Spleen (tissue), 11 donors: ENCODE measurements around the gene RPS6KC1. TPM values are rescaled to one million over a fixed set of nuclear protein-coding genes. Genes with fewer than 3 reads are reported as not detected.
"Not testable (repeated sequence)": the region's sequence is repeated elsewhere in the genome, so short reads cannot be mapped to it uniquely, and the experiment has no call there.

Experiments used
- DNase-seq: peaks from one replicate; pipeline ENCODE4 v3.0.0-alpha.2; 2020
- H3K27ac ChIP-seq, 8 donors: fragments of 200-600 bp; sonication (generic) in 7 of 8; 1 replicate in 4 of 8; 2 replicates in 4 of 8; pipeline versions ENCODE4 v1.5.0 to v1.8.0; 2016 to 2021; ENCODE audit warnings: inconsistent platforms in 4 of 8, mild to moderate bottlenecking in 4 of 8, moderate library complexity in 1 of 8
- H3K27me3 ChIP-seq, 7 donors: fragments of 200-600 bp; sonication (generic) in 6 of 7; replicated peaks in 1 of 7; 1 replicate in 4 of 7; 2 replicates in 3 of 7; pipeline versions ENCODE4 v1.5.0 to v1.8.0; 2016 to 2021; ENCODE audit warnings: inconsistent platforms in 3 of 7, mild to moderate bottlenecking in 1 of 7
- H3K36me3 ChIP-seq, 6 donors: fragments of 200-600 bp; sonication (generic) in 5 of 6; 1 replicate in 4 of 6; 2 replicates in 2 of 6; pipeline versions ENCODE4 v1.5.0 to v1.8.0; 2016 to 2021; ENCODE audit warnings: inconsistent platforms in 2 of 6
- H3K4me1 ChIP-seq, 6 donors: fragments of 200-600 bp; sonication (generic) in 5 of 6; 1 replicate in 3 of 6; 2 replicates in 3 of 6; pipeline versions ENCODE4 v1.5.0 to v1.8.0; 2016 to 2021; ENCODE audit warnings: inconsistent platforms in 3 of 6
- H3K4me3 ChIP-seq, 8 donors: fragments of 200-600 bp; sonication (generic) in 7 of 8; 1 replicate in 4 of 8; 2 replicates in 4 of 8; pipeline versions ENCODE4 v1.5.0 to v1.8.0; 2016 to 2021; ENCODE audit warnings: inconsistent platforms in 4 of 8, mild to moderate bottlenecking in 4 of 8, moderate library complexity in 2 of 8
- H3K9me3 ChIP-seq, 8 donors: fragments of 200-600 bp; sonication (generic) in 7 of 8; 1 replicate in 4 of 8; 2 replicates in 4 of 8; pipeline versions ENCODE4 v1.5.0 to v1.8.0; 2016 to 2021; ENCODE audit warnings: inconsistent platforms in 4 of 8
- CTCF ChIP-seq, 11 experiments: fragments of 200-600 bp in 7 of 11; fragments of 450-650 bp in 4 of 11; sonication (generic) in 4 of 11; IDR thresholded peaks in 8 of 11; conservative IDR thresholded peaks in 3 of 11; 1 replicate in 7 of 11; 2 replicates in 4 of 11; pipeline versions ENCODE4 v1.4.0 to v1.8.0; 2016 to 2021; ENCODE audit warnings: antibody characterized with exemption in 11 of 11, inconsistent platforms in 4 of 11, mild to moderate bottlenecking in 1 of 11
- POLR2A ChIP-seq, 3 donors: fragments of 450-650 bp; IDR thresholded peaks; one replicate each; pipeline ENCODE4 v1.5.1; 2017; ENCODE audit warnings: antibody characterized with exemption in 3 of 3, mild to moderate bottlenecking in 1 of 3
- POLR2AphosphoS5 ChIP-seq, 3 donors: sonication (generic); formaldehyde crosslinking; IDR thresholded peaks; one replicate each; pipeline ENCODE4 v1.5.1; 2017; ENCODE audit warnings: antibody characterized with exemption in 3 of 3
- WGBS, 5 donors: extraction: QIAGEN DNeasy Blood & Tissue Kit in 3 of 5; methylation state at CpG; one replicate each; pipeline versions ENCODE4 v1.1.5 to v1.1.7; 2013 to 2018; 5-methylcytosine and 5-hydroxymethylcytosine counted together
- intact Hi-C: fragments of 100-400 bp; cut with DNase I; formaldehyde crosslinking; loops from one replicate; pipeline ENCODE4 v1.15.0; 2023; ENCODE audit warnings: low total_unique reads
- polyA plus RNA-seq, 3 donors: library from polyadenylated mRNA; stranded (reverse); fragments of 200-250 nt; gene quantifications; one replicate each; pipeline ENCODE4 v1.2.1, GENCODE V29; 2013
- total RNA-seq, 7 donors: library from RNA; depleted of rRNA in 3 of 7; stranded (reverse); fragments of >200 nt in 3 of 7; fragmentation: NEBNext Ultra II Directional in 4 of 7; extraction: Animal tissue kit (Norgen Biotek cat#: 25700) in 4 of 7; gene quantifications; one replicate each; pipeline versions ENCODE4 v1.1.0 to v1.2.1, GENCODE V29; 2016 to 2021
- donor health status: healthy with polysubstance abuse.
- donor health status: DM: no; HTN: no; CAD: no; lungs with moderate emphysema.
- donor health status: DM: no; HTN: no; CAD: no.
- donor health status: Bipolar disorder and iron deficiency.
- donor health status: healthy.
- donor health status: DM: no; HTN: no; CAD: no.
- donor health status: DM: yes; HTN: yes; CAD: no.

Gene RPS6KC1
- total and polyA plus RNA-seq, 10 donors, result 2.8 to 33.5 (median 22.9) TPM

- whole genome bisulfite sequencing, 5 donors, result 80 to 95% (median 85%) methylated on average over 1 of the region's 1 CpG
- Histone ChIP-seq H3K27ac (no peak overlapping the region), H3K4me1 (no peaks in the 10 kb centered on the region), H3K27me3 (peaks cover 0 to 10% (median 0%) of the 10 kb centered on the region in 7 donors), H3K36me3 (no peaks in the 10 kb centered on the region), H3K9me3 (no peaks in the 10 kb centered on the region), H3K4me3 (no peak overlapping the region)
- intact Hi-C loops, result no loop called here
- TF ChIP-seq POLR2AphosphoS5 (IDR thresholded peaks at IDR 0.05) (no peak), POLR2A (IDR thresholded peaks at IDR 0.05) (no peak), CTCF (IDR thresholded peaks at IDR 0.05 in 8 of 11, conservative IDR thresholded peaks at IDR 0.05 in 3 of 11) (no peak)
- no peak for DNase-seq
Measured at GRCh38 chr1:213041443-213041842, 9.6 kb upstream of the RPS6KC1 start.

DNA sequence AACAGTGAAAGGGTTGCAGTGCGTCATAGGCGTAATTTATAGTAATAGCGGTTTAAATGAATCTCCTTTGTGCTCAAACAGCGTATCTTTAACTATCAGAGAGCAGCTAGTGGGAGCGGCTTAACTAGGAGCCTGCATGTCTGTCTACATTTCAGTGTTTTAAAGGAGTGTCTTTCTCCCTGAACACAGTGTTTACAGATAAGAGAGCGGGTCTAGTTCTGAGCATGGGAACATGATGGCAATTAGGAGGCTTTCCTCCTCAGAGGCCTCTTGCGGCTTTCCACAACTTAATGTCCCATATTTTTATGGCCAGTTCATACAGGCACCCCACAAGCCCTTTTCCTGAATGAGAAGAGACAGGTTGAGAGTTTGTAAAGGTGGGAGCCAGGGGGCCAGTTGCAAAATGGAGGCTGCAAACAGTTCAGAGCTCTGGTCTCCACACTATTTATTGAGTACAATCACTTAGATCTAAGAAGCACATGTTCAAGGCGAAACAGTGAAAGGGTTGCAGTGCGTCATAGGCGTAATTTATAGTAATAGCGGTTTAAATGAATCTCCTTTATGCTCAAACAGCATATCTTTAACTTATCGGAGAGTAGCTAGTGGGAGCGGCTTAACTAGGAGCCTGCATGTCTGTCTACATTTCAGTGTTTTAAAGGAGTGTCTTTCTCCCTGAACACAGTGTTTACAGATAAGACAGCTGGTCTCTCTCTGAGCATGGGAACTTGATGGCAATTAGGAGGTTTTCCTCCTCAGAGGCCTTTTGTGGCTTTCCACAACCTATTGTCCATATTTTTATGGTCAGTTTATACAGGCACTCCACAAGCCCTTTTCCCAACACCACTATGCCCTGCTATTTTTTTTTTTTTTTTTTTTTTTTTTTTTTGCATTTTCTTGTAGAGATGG is 5.5 kb upstream of the RPS6KC1 start:
- H3K4me1 ChIP-seq, H3K36me3 ChIP-seq, H3K9me3 ChIP-seq, H3K27ac ChIP-seq, intact Hi-C loops, H3K4me3 ChIP-seq, DNase-seq: not testable (repeated sequence)
- H3K27me3 ChIP-seq, result peaks cover 0 to 13% (median 0%) of the 10 kb centered on the region in 7 donors
- WGBS, 5 donors, result 86 to 93% (median 89%) methylated on average over 13 of the region's 13 CpGs

GRCh38 chr1:213049232-213049631 is 1.8 kb upstream of the RPS6KC1 start:
- Histone ChIP-seq H3K4me1 (peaks cover 5 to 35% (median 19%) of the 10 kb centered on the region in 6 donors), H3K4me3 (no peak overlapping the region), H3K9me3 (no peaks in the 10 kb centered on the region), H3K27ac (no peak overlapping the region), H3K27me3 (peaks cover 0 to 13% (median 0%) of the 10 kb centered on the region in 7 donors), H3K36me3 (no peaks in the 10 kb centered on the region)
- TF ChIP-seq CTCF (IDR thresholded peaks at IDR 0.05 in 8 of 11, conservative IDR thresholded peaks at IDR 0.05 in 3 of 11), result no peak
- TF ChIP-seq POLR2AphosphoS5 (IDR thresholded peaks at IDR 0.05), result no peak
- no peak for TF ChIP-seq POLR2A (IDR thresholded peaks at IDR 0.05)
- no peak for DNase-seq
- 52 to 76% (median 71%) methylated on average over 1 of the region's 1 CpG for WGBS, 5 donors
- intact Hi-C loops, result no loop called here

GRCh38 chr1:213050745-213051126 is 305 bp upstream of the RPS6KC1 start:
- TF ChIP-seq POLR2A (IDR thresholded peaks at IDR 0.05) (no peak), CTCF (IDR thresholded peaks at IDR 0.05 in 8 of 11, conservative IDR thresholded peaks at IDR 0.05 in 3 of 11) (no peak), POLR2AphosphoS5 (IDR thresholded peaks at IDR 0.05) (no peak)
- Histone ChIP-seq H3K4me1 (peaks cover 5 to 50% (median 19%) of the 10 kb centered on the region in 6 donors), H3K27ac (peak overlapping the region; percentile 77 to 90 (median 85)), H3K4me3 (peak overlapping the region; percentile 75 to 97 (median 88)), H3K36me3 (no peaks in the 10 kb centered on the region), H3K9me3 (no peaks in the 10 kb centered on the region), H3K27me3 (peaks cover 0 to 13% (median 0%) of the 10 kb centered on the region in 7 donors)
- no peak for DNase-seq
- intact Hi-C loops, result no loop called here
- WGBS, 5 donors, result 22 to 40% (median 33%) methylated on average over 15 of the region's 15 CpGs
